Ascending aorta (tissue), 2 donors: Measurements from ENCODE around the gene GATAD2B. TPM values are rescaled to one million over a fixed set of nuclear protein-coding genes. Genes with fewer than 3 reads are reported as not detected.

ENCODE experiments used
- DNase-seq, 2 donors: peaks; one replicate each; pipeline ENCODE4 v3.0.0-alpha.2; 2019; ENCODE audit warnings: low spot score in 2 of 2
- H3K27ac ChIP-seq, 2 donors: fragments of 200-600 bp; sonication (generic); one replicate each; pipeline ENCODE4 v1.5.1; 2016 to 2017; ENCODE audit warnings: mild to moderate bottlenecking in 1 of 2
- H3K27me3 ChIP-seq: fragments of 200-600 bp; sonication (generic); one replicate; pipeline ENCODE4 v1.5.1; 2017
- H3K36me3 ChIP-seq, 2 donors: fragments of 200-600 bp; sonication (generic); one replicate each; pipeline ENCODE4 v1.5.1; 2016
- H3K4me1 ChIP-seq, 2 donors: fragments of 200-600 bp; sonication (generic); one replicate each; pipeline ENCODE4 v1.5.1; 2016 to 2017; ENCODE audit warnings: mild to moderate bottlenecking in 1 of 2
- H3K4me3 ChIP-seq, 2 donors: fragments of 200-600 bp; sonication (generic); one replicate each; pipeline ENCODE4 v1.5.1; 2016 to 2017; ENCODE audit warnings: mild to moderate bottlenecking in 1 of 2
- H3K9me3 ChIP-seq, 2 donors: fragments of 200-600 bp; sonication (generic); one replicate each; pipeline ENCODE4 v1.5.1; 2016
- CTCF ChIP-seq, 3 experiments: fragments of 200-600 bp in 2 of 3; fragments of 450-650 bp in 1 of 3; sonication (generic) in 2 of 3; IDR thresholded peaks; one replicate each; pipeline ENCODE4 v1.5.1; 2016 to 2019; ENCODE audit warnings: antibody characterized with exemption in 3 of 3, mild to moderate bottlenecking in 1 of 3, moderate library complexity in 1 of 3
- intact Hi-C: fragments of 100-400 bp; cut with DNase I; formaldehyde crosslinking; loops from one replicate; pipeline ENCODE4 v1.15.1; 2023
- total RNA-seq: library from RNA; depleted of rRNA; stranded (reverse); fragments of >200 nt; gene quantifications from one replicate; pipeline ENCODE4 v1.1.0, GENCODE V29; 2016

Gene GATAD2B
- total RNA-seq, 1 donor from 2014 or later: 9.5 TPM

GRCh38 chr1:153780551-153780950 lies 142.2 kb downstream of the GATAD2B start:
- H3K27ac ChIP-seq: peak overlapping the region; percentile 47 to 92
- peaks cover 8 to 18% of the 10 kb centered on the region in 2 donors for H3K36me3 ChIP-seq
- DNase-seq: no peak
- TF ChIP-seq CTCF (IDR thresholded peaks at IDR 0.05): no peak
- peaks cover 17 to 41% of the 10 kb centered on the region in 2 donors for H3K4me1 ChIP-seq
- intact Hi-C loops: no loop called here
- no peaks in the 10 kb centered on the region for H3K27me3 ChIP-seq
- H3K9me3 ChIP-seq: no peaks in the 10 kb centered on the region
- H3K4me3 ChIP-seq: no peak overlapping the region

DNA sequence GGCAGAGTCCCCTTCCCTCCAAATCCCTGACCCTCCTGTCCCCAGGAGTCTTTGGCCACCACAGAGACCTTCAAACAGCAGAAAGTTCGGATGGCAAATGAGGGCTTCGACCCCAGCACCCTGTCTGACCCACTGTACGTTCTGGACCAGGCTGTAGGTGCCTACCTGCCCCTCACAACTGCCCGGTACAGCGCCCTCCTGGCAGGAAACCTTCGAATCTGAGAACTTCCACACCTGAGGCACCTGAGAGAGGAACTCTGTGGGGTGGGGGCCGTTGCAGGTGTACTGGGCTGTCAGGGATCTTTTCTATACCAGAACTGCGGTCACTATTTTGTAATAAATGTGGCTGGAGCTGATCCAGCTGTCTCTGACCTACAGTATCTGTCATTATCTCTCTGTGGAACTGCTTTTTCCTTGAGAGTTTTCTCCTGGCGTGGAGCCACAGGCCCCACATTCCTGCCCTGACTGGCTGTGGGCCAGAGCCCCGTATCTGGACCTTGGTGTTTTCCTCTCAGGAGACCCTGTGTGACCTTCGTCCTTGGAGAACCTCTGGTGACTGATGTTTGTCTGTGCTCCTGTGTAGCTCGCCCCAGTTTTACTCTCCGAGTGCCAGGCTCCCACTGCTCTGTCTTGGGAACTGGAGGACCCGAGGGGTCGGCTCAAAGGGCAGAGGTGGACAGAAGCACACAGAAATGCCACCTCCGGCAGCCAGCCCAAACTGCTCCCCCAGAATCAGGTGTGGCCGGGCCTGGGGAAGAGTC lies 142.8 kb downstream of the GATAD2B start:
- Histone ChIP-seq H3K4me3 (no peak overlapping the region), H3K9me3 (no peaks in the 10 kb centered on the region), H3K36me3 (peaks cover 8 to 18% of the 10 kb centered on the region in 2 donors), H3K4me1 (peaks cover 17 to 41% of the 10 kb centered on the region in 2 donors), H3K27me3 (no peaks in the 10 kb centered on the region), H3K27ac (peak overlapping the region; percentile 47 to 92)
- DNase-seq: no peak
- intact Hi-C loops: loop anchor here (10.0 kb wide), 1 partner anchor 245 kb away; the partner anchor contains the start of gene S100A6
- TF ChIP-seq CTCF (IDR thresholded peaks at IDR 0.05): no peak

GRCh38 chr1:153778824-153779519 lies 143.8 kb downstream of the GATAD2B start:
- no peak for TF ChIP-seq CTCF (IDR thresholded peaks at IDR 0.05)
- Histone ChIP-seq H3K27me3 (no peaks in the 10 kb centered on the region), H3K27ac (peak overlapping the region; percentile 92 to 93), H3K9me3 (no peaks in the 10 kb centered on the region), H3K36me3 (peaks cover 8 to 18% of the 10 kb centered on the region in 2 donors), H3K4me3 (peak overlapping the region in 1 of 2 donors; percentile 78), H3K4me1 (peaks cover 21 to 47% of the 10 kb centered on the region in 2 donors)
- intact Hi-C loops: loop anchor here (10.0 kb wide), 1 partner anchor 244 kb away; the partner anchor contains the start of gene S100A6
- DNase-seq: no peak

DNA sequence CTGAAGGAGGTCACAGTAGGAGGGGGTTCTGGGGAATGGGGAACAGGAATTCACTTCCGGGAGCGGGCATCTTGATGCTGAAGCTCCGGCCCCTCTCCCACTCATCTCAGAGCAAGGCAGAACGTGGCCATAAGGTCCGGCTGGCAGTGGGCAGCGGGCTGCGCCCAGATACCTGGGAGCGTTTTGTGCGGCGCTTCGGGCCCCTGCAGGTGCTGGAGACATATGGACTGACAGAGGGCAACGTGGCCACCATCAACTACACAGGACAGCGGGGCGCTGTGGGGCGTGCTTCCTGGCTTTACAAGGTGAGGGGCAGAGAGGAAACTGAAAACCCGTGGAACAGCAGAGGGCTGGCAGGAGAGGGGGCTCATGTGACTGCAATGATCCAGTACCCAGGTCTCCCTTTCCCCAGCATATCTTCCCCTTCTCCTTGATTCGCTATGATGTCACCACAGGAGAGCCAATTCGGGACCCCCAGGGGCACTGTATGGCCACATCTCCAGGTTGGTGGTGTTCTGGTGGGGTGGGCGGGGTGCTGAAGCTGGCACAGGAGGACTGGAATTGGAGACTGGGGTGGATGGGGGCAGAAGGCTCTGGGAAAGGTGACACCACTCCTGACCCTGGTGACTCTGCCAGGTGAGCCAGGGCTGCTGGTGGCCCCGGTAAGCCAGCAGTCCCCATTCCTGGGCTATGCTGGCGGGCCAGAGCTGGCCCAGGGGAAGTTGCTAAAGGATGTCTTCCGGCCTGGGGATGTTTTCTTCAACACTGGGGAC lies 144.5 kb downstream of the GATAD2B start:
- Histone ChIP-seq H3K27ac (peak overlapping the region; percentile 92 to 93), H3K4me3 (peak overlapping the region; percentile 78 to 85)
- intact Hi-C loops: loop anchor here (10.0 kb wide), 1 partner anchor 243 kb away; the partner anchor contains the start of gene S100A6

More for the DNA sequence above, 144.5 kb downstream of the GATAD2B start:
- Histone ChIP-seq H3K36me3 (peaks cover 11 to 22% of the 10 kb centered on the region in 2 donors), H3K4me1 (peaks cover 22 to 52% of the 10 kb centered on the region in 2 donors), H3K9me3 (no peaks in the 10 kb centered on the region), H3K27me3 (no peaks in the 10 kb centered on the region)
- DNase-seq: no peak
- TF ChIP-seq CTCF (IDR thresholded peaks at IDR 0.05): no peak
